ENCODE results near the gene IGF2BP1.

Gene IGF2BP1

DNA sequence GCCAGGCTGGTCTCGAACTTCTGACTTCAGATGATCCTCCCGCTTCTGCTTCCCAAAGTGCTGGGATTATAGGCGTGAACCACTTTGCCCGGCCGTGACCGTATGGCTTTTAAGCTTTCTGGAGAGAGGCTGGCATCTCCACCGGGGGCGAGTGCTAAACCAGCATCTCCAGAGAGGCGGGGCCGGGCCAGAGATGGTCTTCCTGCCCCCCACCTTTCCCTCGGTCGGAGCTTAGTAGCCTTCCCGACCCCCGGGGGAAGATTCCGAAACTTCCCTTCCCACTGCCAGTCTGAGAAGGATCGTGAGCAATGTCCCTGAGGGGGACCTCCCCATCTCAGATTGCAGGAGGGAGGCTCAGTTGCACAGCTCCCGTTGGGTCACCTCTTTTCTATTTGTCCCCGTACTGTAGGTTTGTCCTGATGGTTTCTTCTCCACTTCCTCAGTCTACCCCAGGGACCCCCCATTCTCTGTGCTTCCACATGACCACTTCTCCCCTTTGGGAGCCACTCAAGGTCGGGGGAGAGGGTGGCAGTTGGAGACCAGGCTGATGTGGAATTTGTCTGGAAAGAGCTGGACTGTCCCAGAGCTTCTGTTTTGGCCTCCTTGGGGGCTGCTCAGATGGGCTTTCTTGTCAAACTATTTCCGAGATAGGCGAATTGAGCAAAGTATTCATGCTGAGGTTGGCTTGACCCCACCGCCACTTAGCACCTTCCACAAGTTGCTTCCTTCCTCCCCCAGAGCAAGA is 18.2 kb downstream of the IGF2BP1 start:
- TF ChIP-seq, protein P1, sequence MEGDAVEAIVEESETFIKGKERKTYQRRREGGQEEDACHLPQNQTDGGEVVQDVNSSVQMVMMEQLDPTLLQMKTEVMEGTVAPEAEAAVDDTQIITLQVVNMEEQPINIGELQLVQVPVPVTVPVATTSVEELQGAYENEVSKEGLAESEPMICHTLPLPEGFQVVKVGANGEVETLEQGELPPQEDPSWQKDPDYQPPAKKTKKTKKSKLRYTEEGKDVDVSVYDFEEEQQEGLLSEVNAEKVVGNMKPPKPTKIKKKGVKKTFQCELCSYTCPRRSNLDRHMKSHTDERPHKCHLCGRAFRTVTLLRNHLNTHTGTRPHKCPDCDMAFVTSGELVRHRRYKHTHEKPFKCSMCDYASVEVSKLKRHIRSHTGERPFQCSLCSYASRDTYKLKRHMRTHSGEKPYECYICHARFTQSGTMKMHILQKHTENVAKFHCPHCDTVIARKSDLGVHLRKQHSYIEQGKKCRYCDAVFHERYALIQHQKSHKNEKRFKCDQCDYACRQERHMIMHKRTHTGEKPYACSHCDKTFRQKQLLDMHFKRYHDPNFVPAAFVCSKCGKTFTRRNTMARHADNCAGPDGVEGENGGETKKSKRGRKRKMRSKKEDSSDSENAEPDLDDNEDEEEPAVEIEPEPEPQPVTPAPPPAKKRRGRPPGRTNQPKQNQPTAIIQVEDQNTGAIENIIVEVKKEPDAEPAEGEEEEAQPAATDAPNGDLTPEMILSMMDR (IDR thresholded peaks at IDR 0.05; ENCODE audit: low read depth, low read length) = no peak
- no peak overlapping the region for H3K4me3 ChIP-seq (ENCODE audit: low read depth, low read length)

DNA sequence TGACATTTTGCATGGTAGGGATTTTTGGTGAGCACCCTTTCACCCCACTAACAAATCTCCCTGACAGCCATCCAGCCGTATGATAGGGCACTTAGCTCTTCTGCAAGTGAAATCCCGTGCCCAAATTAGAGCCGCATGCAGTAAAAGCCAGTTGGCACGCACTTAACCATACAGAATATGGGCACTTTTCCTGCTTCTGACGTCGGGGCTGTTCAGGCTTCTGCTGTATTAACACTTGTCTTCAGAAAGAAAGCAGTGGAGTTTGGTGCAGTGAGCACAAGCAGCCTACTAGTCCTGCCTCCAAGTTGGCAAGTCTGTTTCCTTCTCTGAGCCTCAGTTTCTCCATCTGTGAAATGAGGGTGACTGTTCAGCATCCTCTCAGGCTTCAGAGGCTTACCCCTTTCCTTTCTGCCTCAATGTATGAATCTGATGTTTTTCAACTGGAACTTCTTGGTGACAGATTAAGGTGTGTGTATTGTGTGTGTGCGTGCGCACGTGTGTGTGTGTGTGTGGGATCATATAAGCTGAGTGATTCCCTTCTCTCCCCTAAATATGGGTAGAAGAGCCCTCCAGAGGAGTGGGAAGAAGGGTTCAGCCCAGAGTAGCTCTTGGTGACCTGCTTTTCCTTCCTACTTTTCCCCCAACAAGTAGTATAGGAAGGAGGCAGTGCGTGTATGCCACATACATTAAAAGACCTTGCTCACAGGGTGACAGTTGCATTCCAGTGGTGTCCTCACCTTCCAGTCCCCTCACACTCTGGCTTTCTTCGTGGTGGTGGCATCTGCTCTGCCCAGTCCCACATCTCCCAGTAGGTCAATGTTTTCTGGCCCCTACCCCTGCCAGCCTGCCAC is 19.0 kb downstream of the IGF2BP1 start:
- H3K4me3 ChIP-seq (ENCODE audit: low read depth, low read length) = no peak overlapping the region
- TF ChIP-seq, protein P1 (IDR thresholded peaks at IDR 0.05; ENCODE audit: low read depth, low read length) = no peak

DNA sequence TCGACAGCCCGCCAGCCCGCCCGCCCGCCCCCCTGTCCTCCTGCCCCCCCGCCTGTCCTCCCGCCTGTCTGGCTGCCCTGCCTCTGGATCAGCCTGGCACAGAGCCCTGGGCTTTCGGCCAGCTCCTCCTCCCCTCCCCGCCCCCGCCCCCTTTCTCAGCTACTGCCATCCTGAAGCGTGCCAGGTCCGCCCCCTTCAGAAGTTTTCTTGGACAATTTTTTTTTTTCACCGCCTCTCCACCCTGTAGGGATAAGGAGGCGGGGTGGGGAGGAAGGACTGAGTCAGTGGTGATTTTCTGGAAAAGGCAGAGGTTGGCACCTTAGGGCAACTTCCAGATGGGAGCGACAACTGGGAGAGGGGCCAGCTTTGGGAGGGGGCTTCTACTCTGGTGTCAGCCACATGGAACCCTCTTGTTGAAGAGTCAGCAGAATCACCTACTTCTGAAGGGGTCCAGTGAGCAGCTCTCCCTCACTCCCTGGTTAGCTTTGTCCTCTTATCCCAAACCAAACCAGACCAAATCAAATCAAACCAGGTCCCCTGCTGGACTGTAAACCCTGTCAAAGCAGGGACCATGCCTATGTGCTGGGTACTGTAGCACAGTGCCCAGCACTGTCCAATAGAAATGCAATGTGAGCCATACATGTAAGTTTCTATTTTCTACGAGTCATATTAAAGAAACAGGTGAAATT is 19.7 kb downstream of the IGF2BP1 start:
- no peak overlapping the region for H3K4me3 ChIP-seq (ENCODE audit: low read depth, low read length)
- TF ChIP-seq, protein P1 (IDR thresholded peaks at IDR 0.05; ENCODE audit: low read depth, low read length) = no peak

DNA sequence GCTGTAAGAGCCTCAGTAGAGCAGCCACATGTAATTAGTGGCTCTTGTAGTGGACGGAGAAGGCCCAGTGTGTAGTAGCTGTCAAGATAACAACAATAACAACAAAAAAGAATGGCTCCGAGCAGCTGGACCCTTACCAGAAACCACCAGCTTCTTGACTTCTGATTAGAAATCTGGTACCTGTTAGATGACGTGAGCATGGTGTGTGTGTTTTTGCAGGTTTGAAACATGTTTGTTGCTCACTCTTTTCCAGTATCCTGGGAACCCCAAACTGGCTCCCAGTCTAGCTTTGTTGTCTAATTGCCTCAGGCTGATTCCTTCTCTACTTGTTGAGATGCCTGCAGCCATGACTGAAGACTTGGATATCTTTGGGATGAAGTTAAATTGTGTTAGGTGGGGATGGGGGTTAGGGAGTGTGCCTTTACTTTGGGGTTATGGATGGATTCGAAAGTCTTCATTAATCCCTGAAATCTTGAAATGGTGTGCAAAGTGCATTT is 21.0 kb downstream of the IGF2BP1 start:
- TF ChIP-seq, protein P1 (IDR thresholded peaks at IDR 0.05; ENCODE audit: low read depth, low read length) = no peak
- H3K4me3 ChIP-seq (ENCODE audit: low read depth, low read length) = no peak overlapping the region

DNA sequence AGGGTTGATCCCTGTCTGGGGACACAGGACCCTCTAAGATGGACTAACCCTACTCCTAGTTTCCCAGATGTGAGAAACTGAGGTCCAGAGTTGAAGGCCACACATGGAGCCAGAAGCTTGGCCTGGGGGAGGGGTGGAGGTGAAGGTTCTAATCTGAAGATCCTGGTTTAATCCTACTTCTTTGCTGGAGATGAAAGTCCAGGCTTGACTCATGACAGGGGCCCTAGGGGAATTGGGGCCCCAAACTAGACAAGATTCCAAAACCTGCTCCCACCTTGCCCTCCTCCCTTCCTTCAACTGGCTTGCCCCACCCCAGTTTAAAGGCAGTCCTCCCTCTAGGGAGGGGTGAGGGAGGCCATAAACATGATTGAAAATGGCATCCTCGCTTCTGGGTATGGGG is 21.6 kb downstream of the IGF2BP1 start:
- TF ChIP-seq, protein P1 (IDR thresholded peaks at IDR 0.05; ENCODE audit: low read depth, low read length) = no peak
- no peak overlapping the region for H3K4me3 ChIP-seq (ENCODE audit: low read depth, low read length)

DNA sequence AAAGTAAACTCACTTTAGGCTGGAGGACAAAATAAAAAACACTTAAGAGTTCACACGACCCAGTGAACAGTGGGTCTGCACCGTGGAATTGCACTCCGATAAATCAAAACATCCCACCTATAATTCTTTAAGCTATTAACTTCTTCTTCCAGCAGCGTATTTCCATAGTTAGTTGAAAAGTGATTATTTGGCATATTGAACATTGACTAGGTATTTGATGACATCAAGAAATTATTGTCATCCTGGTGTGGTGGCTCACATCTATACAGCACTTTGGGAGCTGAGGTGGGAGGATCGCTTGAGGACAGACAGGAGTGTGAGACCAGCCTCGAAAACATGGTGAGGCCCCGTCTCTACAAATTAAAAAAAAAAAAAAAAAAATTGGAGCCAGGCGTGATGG is 23.4 kb downstream of the IGF2BP1 start:
- H3K4me3 ChIP-seq (ENCODE audit: low read depth, low read length) = no peak overlapping the region
- TF ChIP-seq, protein P1 (IDR thresholded peaks at IDR 0.05; ENCODE audit: low read depth, low read length) = no peak
